T-helper 2 cell treated with Interferon-gamma antibody and Interleukin-4, amounts not matched to agents 5 μg/mL and 100 μg/mL, for 36 hours (primary cell): Measurements from ENCODE around the gene SCTR.

Experiments used
- DNase-seq: peaks from one replicate; pipeline ENCODE4 v3.0.0; 2021; ENCODE audit warnings: low spot score
- H3K27ac Mint-ChIP-seq: one replicate; pipeline ENCODE4 v1.8.0; 2021; ENCODE audit warnings: mild to moderate bottlenecking, mixed read lengths
- H3K27me3 Mint-ChIP-seq: one replicate; pipeline ENCODE4 v1.8.0; 2021; ENCODE audit warnings: low read depth, mixed read lengths
- H3K36me3 Mint-ChIP-seq: one replicate; pipeline ENCODE4 v1.8.0; 2021; ENCODE audit warnings: low read depth, mixed read lengths
- H3K4me1 Mint-ChIP-seq: one replicate; pipeline ENCODE4 v1.8.0; 2021; ENCODE audit warnings: low read depth, mixed read lengths
- H3K4me3 Mint-ChIP-seq: one replicate; pipeline ENCODE4 v1.8.0; 2022; ENCODE audit warnings: mild to moderate bottlenecking, moderate library complexity, mixed read lengths
- H3K9me3 Mint-ChIP-seq: one replicate; pipeline ENCODE4 v1.8.0; 2021; ENCODE audit warnings: mixed read lengths

Gene SCTR

GRCh38 chr2:119541476-119541875 lies 17.2 kb upstream of the SCTR start:
- Mint-ChIP-seq H3K4me3 (no peak overlapping the region), H3K9me3 (no peaks in the 10 kb centered on the region), H3K27me3 (peaks cover 39% of the 10 kb centered on the region), H3K36me3 (no peaks in the 10 kb centered on the region), H3K4me1 (peaks cover 4% of the 10 kb centered on the region), H3K27ac (no peak overlapping the region)
- no peak for DNase-seq

GRCh38 chr2:119537792-119538191 lies 13.5 kb upstream of the SCTR start:
- Mint-ChIP-seq H3K9me3 (peaks cover 15% of the 10 kb centered on the region), H3K27ac (no peak overlapping the region), H3K36me3 (no peaks in the 10 kb centered on the region), H3K27me3 (peaks cover 7% of the 10 kb centered on the region), H3K4me3 (no peak overlapping the region), H3K4me1 (no peaks in the 10 kb centered on the region)
- DNase-seq = no peak

- no peaks in the 10 kb centered on the region for H3K27me3 Mint-ChIP-seq
- no peaks in the 10 kb centered on the region for H3K36me3 Mint-ChIP-seq
- H3K27ac Mint-ChIP-seq = no peak overlapping the region
- DNase-seq = no peak
- H3K4me1 Mint-ChIP-seq = no peaks in the 10 kb centered on the region
- H3K9me3 Mint-ChIP-seq = peaks cover 15% of the 10 kb centered on the region
- H3K4me3 Mint-ChIP-seq = no peak overlapping the region
Observed at GRCh38 chr2:119536707-119537106, 12.4 kb upstream of the SCTR start.

GRCh38 chr2:119536211-119536610 lies 11.9 kb upstream of the SCTR start:
- H3K27me3 Mint-ChIP-seq = peaks cover 3% of the 10 kb centered on the region
- H3K4me1 Mint-ChIP-seq = no peaks in the 10 kb centered on the region
- peaks cover 19% of the 10 kb centered on the region for H3K9me3 Mint-ChIP-seq
- no peak overlapping the region for H3K4me3 Mint-ChIP-seq
- no peak for DNase-seq
- no peaks in the 10 kb centered on the region for H3K36me3 Mint-ChIP-seq
- H3K27ac Mint-ChIP-seq = no peak overlapping the region

GRCh38 chr2:119533560-119533959 lies 9.3 kb upstream of the SCTR start:
- Mint-ChIP-seq H3K27ac (no peak overlapping the region), H3K4me1 (no peaks in the 10 kb centered on the region), H3K9me3 (peaks cover 20% of the 10 kb centered on the region), H3K4me3 (no peak overlapping the region), H3K36me3 (no peaks in the 10 kb centered on the region), H3K27me3 (peaks cover 5% of the 10 kb centered on the region)
- no peak for DNase-seq

- Mint-ChIP-seq H3K27ac (no peak overlapping the region), H3K9me3 (peaks cover 20% of the 10 kb centered on the region), H3K4me1 (no peaks in the 10 kb centered on the region), H3K27me3 (peaks cover 17% of the 10 kb centered on the region), H3K4me3 (no peak overlapping the region), H3K36me3 (no peaks in the 10 kb centered on the region)
- DNase-seq = no peak
Observed at GRCh38 chr2:119531292-119531691, 7.0 kb upstream of the SCTR start.

- no peak overlapping the region for H3K4me3 Mint-ChIP-seq
- H3K9me3 Mint-ChIP-seq = peaks cover 5% of the 10 kb centered on the region
- no peak overlapping the region for H3K27ac Mint-ChIP-seq
- peaks cover 43% of the 10 kb centered on the region for H3K27me3 Mint-ChIP-seq
- no peak for DNase-seq
- H3K36me3 Mint-ChIP-seq = no peaks in the 10 kb centered on the region
- H3K4me1 Mint-ChIP-seq = no peaks in the 10 kb centered on the region
Observed at GRCh38 chr2:119527999-119528398, 3.7 kb upstream of the SCTR start.

- no peaks in the 10 kb centered on the region for H3K36me3 Mint-ChIP-seq
- no peak overlapping the region for H3K27ac Mint-ChIP-seq
- H3K4me1 Mint-ChIP-seq = no peaks in the 10 kb centered on the region
- no peak for DNase-seq
- H3K9me3 Mint-ChIP-seq = no peaks in the 10 kb centered on the region
- H3K27me3 Mint-ChIP-seq = peaks cover 48% of the 10 kb centered on the region
- H3K4me3 Mint-ChIP-seq = no peak overlapping the region
Observed at GRCh38 chr2:119525614-119526013, 1.3 kb upstream of the SCTR start.

- no peak overlapping the region for H3K27ac Mint-ChIP-seq
- peaks cover 46% of the 10 kb centered on the region for H3K27me3 Mint-ChIP-seq
- H3K4me3 Mint-ChIP-seq = no peak overlapping the region
- H3K4me1 Mint-ChIP-seq = no peaks in the 10 kb centered on the region
- no peak for DNase-seq
- H3K36me3 Mint-ChIP-seq = no peaks in the 10 kb centered on the region
- H3K9me3 Mint-ChIP-seq = no peaks in the 10 kb centered on the region
Observed at GRCh38 chr2:119523383-119523951, 816 bp downstream of the SCTR start.

GRCh38 chr2:119522671-119523070 lies 1.6 kb downstream of the SCTR start:
- DNase-seq = no peak
- Mint-ChIP-seq H3K36me3 (no peaks in the 10 kb centered on the region), H3K4me1 (no peaks in the 10 kb centered on the region), H3K27ac (no peak overlapping the region), H3K4me3 (no peak overlapping the region), H3K9me3 (no peaks in the 10 kb centered on the region), H3K27me3 (peaks cover 45% of the 10 kb centered on the region)

- Mint-ChIP-seq H3K27me3 (peaks cover 40% of the 10 kb centered on the region), H3K9me3 (no peaks in the 10 kb centered on the region), H3K36me3 (no peaks in the 10 kb centered on the region), H3K4me3 (no peak overlapping the region), H3K4me1 (peaks cover 2% of the 10 kb centered on the region), H3K27ac (no peak overlapping the region)
- DNase-seq = no peak
Observed at GRCh38 chr2:119521433-119522050, 2.7 kb downstream of the SCTR start.

GRCh38 chr2:119520696-119521432 lies 3.4 kb downstream of the SCTR start:
- Mint-ChIP-seq H3K4me1 (peaks cover 2% of the 10 kb centered on the region), H3K4me3 (no peak overlapping the region), H3K27me3 (peaks cover 36% of the 10 kb centered on the region), H3K27ac (no peak overlapping the region), H3K9me3 (no peaks in the 10 kb centered on the region), H3K36me3 (no peaks in the 10 kb centered on the region)
- no peak for DNase-seq

GRCh38 chr2:119519057-119519408 lies 5.2 kb downstream of the SCTR start:
- Mint-ChIP-seq H3K27me3 (peaks cover 22% of the 10 kb centered on the region), H3K4me3 (no peak overlapping the region), H3K27ac (no peak overlapping the region), H3K9me3 (no peaks in the 10 kb centered on the region), H3K36me3 (no peaks in the 10 kb centered on the region), H3K4me1 (peaks cover 2% of the 10 kb centered on the region)
- DNase-seq = no peak

- Mint-ChIP-seq H3K4me1 (peaks cover 2% of the 10 kb centered on the region), H3K4me3 (no peak overlapping the region), H3K36me3 (no peaks in the 10 kb centered on the region), H3K27me3 (peaks cover 18% of the 10 kb centered on the region), H3K9me3 (no peaks in the 10 kb centered on the region), H3K27ac (no peak overlapping the region)
- DNase-seq = no peak
Observed at GRCh38 chr2:119518401-119519056, 5.8 kb downstream of the SCTR start.
